Activated CD4-positive, alpha-beta T cell treated with anti-CD3 and anti-CD28 coated beads, Interleukin-2, amount 50 U/mL, for 48 hours (primary cell): Measurements from ENCODE around the gene TSPEAR.

Source experiments
- DNase-seq, 2 experiments: peaks; one replicate each; pipeline ENCODE4 v3.0.0-alpha.2; 2020

Gene TSPEAR

GRCh38 chr21:44718093-44718492, 6.7 kb upstream of the TSPEAR start:
- no peak for DNase-seq

GRCh38 chr21:44716984-44717383, 5.6 kb upstream of the TSPEAR start:
- DNase-seq, result no peak

GRCh38 chr21:44714905-44715304, 3.5 kb upstream of the TSPEAR start:
- DNase-seq, result no peak

- DNase-seq, result no peak
These were observed 2.5 kb upstream of the TSPEAR start for GRCh38 chr21:44713846-44714245.

GRCh38 chr21:44713130-44713529, 1.8 kb upstream of the TSPEAR start:
- no peak for DNase-seq

- DNase-seq, result no peak
These were observed 1.0 kb upstream of the TSPEAR start for GRCh38 chr21:44712203-44713028.

- DNase-seq, result no peak
These were observed 531 bp downstream of the TSPEAR start for GRCh38 chr21:44710756-44711326.

GRCh38 chr21:44710294-44710665, 1.1 kb downstream of the TSPEAR start:
- no peak for DNase-seq

- DNase-seq, result no peak
These were observed 1.7 kb downstream of the TSPEAR start for GRCh38 chr21:44709426-44710293.

- DNase-seq, result no peak
These were observed 2.4 kb downstream of the TSPEAR start for GRCh38 chr21:44708866-44709425.

- no peak for DNase-seq
These were observed 3.0 kb downstream of the TSPEAR start for GRCh38 chr21:44708213-44708865.

GRCh38 chr21:44706706-44707581, 4.4 kb downstream of the TSPEAR start:
- no peak for DNase-seq

GRCh38 chr21:44706026-44706705, 5.2 kb downstream of the TSPEAR start:
- DNase-seq, result no peak

- DNase-seq, result no peak
These were observed 6.8 kb downstream of the TSPEAR start for GRCh38 chr21:44704636-44705001.

- no peak for DNase-seq
These were observed 7.4 kb downstream of the TSPEAR start for GRCh38 chr21:44703731-44704635.

- DNase-seq, result no peak
These were observed 8.2 kb downstream of the TSPEAR start for GRCh38 chr21:44702973-44703730.

GRCh38 chr21:44702111-44702972, 9.0 kb downstream of the TSPEAR start:
- no peak for DNase-seq

GRCh38 chr21:44701541-44701940, 9.8 kb downstream of the TSPEAR start:
- no peak for DNase-seq
